SK-N-MC (cell line): ENCODE data around the gene PRDM7.
"Not testable (repeated sequence)": the region's sequence is repeated elsewhere in the genome, so short reads cannot be mapped to it uniquely, and the experiment has no call there.

Source experiments
- DNase-seq: peaks from one replicate; pipeline ENCODE4 v3.0.0-alpha.2; 2011; ENCODE audit warnings: low read depth, low spot score
- H3K27ac ChIP-seq: fragments of 200-600 bp; sonication (generic); 2 replicates; pipeline ENCODE4 v1.5.1; 2016; ENCODE audit warnings: mixed run types
- H3K36me3 ChIP-seq: fragments of 200-600 bp; sonication (generic); 2 replicates; pipeline ENCODE4 v1.6.1; 2017; ENCODE audit warnings: antibody characterized with exemption, low read length, mixed read lengths; ENCODE audit not compliant: insufficient read depth
- H3K4me3 ChIP-seq: fragments of 200-600 bp; sonication (generic); 2 replicates; pipeline ENCODE4 v1.5.1; 2016
- H3K9ac ChIP-seq: fragments of 200-600 bp; sonication (generic); 2 replicates; pipeline ENCODE4 v1.8.0; 2017; ENCODE audit warnings: mixed run types, mixed read lengths; ENCODE audit not compliant: insufficient read length
- H3K9me3 ChIP-seq: fragments of 200-600 bp; sonication (generic); 2 replicates; pipeline ENCODE4 v1.6.1; 2017; ENCODE audit warnings: low read depth, mild to moderate bottlenecking, antibody characterized with exemption, low read length, moderate library complexity, mixed read lengths
- EZH2 ChIP-seq: fragments of 200-600 bp; sonication (generic); IDR thresholded peaks from one replicate; pipeline ENCODE4 v1.6.1; 2017; ENCODE audit warnings: antibody characterized with exemption
- FOXP2 ChIP-seq: optimal IDR thresholded peaks from 2 replicates; pipeline ENCODE3; 2011; ENCODE audit warnings: mild to moderate bottlenecking, moderate library complexity; ENCODE audit not compliant: insufficient read depth; ENCODE audit errors: extremely low read length, control extremely low read depth
- POLR2AphosphoS5 ChIP-seq: IDR thresholded peaks from 2 replicates; pipeline ENCODE4 v1.6.1; 2012; ENCODE audit warnings: mild to moderate bottlenecking, low read depth, low read length, borderline replicate concordance

The PRDM7 gene

GRCh38 chr16:90061437-90061836 is 15.7 kb downstream of the PRDM7 start:
- Histone ChIP-seq H3K4me3 (no peak overlapping the region), H3K27ac (no peak overlapping the region), H3K9me3 (no peaks in the 10 kb centered on the region), H3K36me3 (no peaks in the 10 kb centered on the region), H3K9ac (no peak overlapping the region)
- TF ChIP-seq POLR2AphosphoS5 (no peak), EZH2 (no peak), FOXP2 (no peak)
- no peak for DNase-seq

- no peak overlapping the region for H3K4me3 ChIP-seq
- no peak overlapping the region for H3K27ac ChIP-seq
- H3K36me3 ChIP-seq, result no peaks in the 10 kb centered on the region
- H3K9ac ChIP-seq, result no peak overlapping the region
- no peak for DNase-seq
- TF ChIP-seq EZH2 (no peak), POLR2AphosphoS5 (no peak), FOXP2 (no peak)
- no peaks in the 10 kb centered on the region for H3K9me3 ChIP-seq
These were observed 19.4 kb downstream of the PRDM7 start for GRCh38 chr16:90057738-90058173.

GRCh38 chr16:90056521-90056920 is 20.6 kb downstream of the PRDM7 start:
- H3K9ac ChIP-seq, H3K9me3 ChIP-seq, H3K4me3 ChIP-seq, H3K27ac ChIP-seq, H3K36me3 ChIP-seq, DNase-seq: not testable (repeated sequence)

DNA sequence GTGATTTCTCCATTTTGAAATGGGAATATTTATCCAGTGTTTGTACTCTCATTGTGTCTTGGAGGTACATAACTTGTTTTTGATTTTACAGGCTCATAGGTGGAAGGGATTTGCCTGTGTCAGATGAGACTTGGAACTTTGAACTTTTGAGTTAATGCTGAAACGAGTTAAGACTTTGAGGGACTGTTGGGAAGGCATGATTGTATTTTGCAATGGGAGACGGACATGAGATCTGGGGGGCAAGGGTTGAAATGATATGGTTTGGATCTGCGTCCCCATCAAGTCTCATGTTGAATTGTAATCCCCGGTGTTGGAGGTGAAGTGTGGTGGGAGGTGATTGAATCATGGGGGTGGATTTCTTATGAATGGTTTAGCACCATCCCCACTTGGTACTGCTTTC is 21.8 kb downstream of the PRDM7 start:
- H3K9me3 ChIP-seq, result no peaks in the 10 kb centered on the region
- no peak overlapping the region for H3K4me3 ChIP-seq
- H3K27ac ChIP-seq, result no peak overlapping the region
- H3K9ac ChIP-seq, result no peak overlapping the region
- TF ChIP-seq POLR2AphosphoS5, result no peak
- TF ChIP-seq FOXP2, result no peak
- no peak for TF ChIP-seq EZH2
- H3K36me3 ChIP-seq, result no peaks in the 10 kb centered on the region
- DNase-seq, result no peak

DNA sequence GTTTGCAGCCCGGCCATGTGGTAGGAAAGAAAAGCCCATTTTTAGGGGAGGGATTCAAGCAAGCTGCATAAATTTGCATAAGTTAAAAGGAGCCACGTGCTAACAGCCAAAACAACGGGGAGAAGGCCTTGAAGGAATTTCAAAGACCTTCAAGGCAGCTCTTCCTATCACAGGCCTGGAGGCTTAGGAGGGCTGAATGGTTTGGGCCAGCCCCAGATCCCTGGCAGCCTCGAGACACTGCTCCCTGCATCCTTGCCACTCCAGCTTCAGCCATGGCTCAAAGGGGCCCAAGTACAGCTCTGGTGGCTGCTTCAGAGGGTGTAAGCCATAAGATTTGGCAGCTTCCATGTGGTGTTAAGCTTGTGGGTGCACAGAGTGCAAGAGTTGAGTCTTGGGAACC is 22.6 kb downstream of the PRDM7 start:
- no peak overlapping the region for H3K4me3 ChIP-seq
- H3K27ac ChIP-seq, result no peak overlapping the region
- H3K36me3 ChIP-seq, result no peaks in the 10 kb centered on the region
- H3K9ac ChIP-seq, result no peak overlapping the region
- TF ChIP-seq FOXP2 (no peak), POLR2AphosphoS5 (no peak), EZH2 (no peak)
- H3K9me3 ChIP-seq, result no peaks in the 10 kb centered on the region
- DNase-seq, result no peak

DNA sequence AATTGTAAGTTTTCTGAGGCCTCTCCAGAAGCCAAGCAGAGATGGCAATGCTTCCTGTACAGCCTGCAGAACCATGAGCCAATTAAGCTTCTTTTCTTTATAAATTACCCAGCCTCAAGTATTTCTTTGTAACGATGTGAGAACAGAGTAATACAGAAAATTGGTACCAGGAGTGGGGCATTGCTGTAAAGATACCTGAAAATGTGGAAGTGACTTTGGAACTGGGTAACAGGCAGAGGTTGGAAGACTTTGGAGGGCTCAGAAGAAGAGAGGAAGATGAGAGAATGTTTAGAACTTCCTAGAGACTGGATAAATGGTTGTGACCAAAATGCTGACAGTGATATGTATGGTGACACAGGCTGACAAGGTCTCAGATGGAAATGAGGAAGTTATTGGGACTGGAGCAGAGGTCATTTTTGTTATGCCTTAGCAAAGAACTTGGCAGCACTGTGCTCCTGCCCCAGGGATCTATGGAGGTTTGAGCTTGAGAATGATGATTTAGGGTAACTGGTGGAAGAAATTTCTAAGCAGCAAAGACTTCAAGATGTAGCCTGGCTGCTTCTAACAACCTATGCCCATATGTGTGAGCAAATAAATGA is 23.1 kb downstream of the PRDM7 start:
- H3K27ac ChIP-seq, result no peak overlapping the region
- no peaks in the 10 kb centered on the region for H3K9me3 ChIP-seq
- H3K9ac ChIP-seq, result no peak overlapping the region
- no peak overlapping the region for H3K4me3 ChIP-seq
- TF ChIP-seq EZH2, result no peak
- TF ChIP-seq FOXP2, result no peak
- TF ChIP-seq POLR2AphosphoS5, result no peak
- H3K36me3 ChIP-seq, result no peaks in the 10 kb centered on the region
- DNase-seq, result no peak

GRCh38 chr16:90050969-90051368 is 26.2 kb downstream of the PRDM7 start:
- no peak overlapping the region for H3K4me3 ChIP-seq
- no peak for DNase-seq
- no peaks in the 10 kb centered on the region for H3K36me3 ChIP-seq
- H3K9me3 ChIP-seq, result no peaks in the 10 kb centered on the region
- TF ChIP-seq POLR2AphosphoS5, result no peak
- no peak for TF ChIP-seq FOXP2
- no peak for TF ChIP-seq EZH2
- H3K9ac ChIP-seq, result no peak overlapping the region
- no peak overlapping the region for H3K27ac ChIP-seq

GRCh38 chr16:90048737-90049330 is 28.3 kb downstream of the PRDM7 start:
- no peak overlapping the region for H3K4me3 ChIP-seq
- H3K9me3 ChIP-seq, result no peaks in the 10 kb centered on the region
- no peak for TF ChIP-seq POLR2AphosphoS5
- TF ChIP-seq FOXP2, result no peak
- TF ChIP-seq EZH2, result no peak
- peak overlapping the region; percentile 42; the same call in 1 of the 2 replicates for H3K27ac ChIP-seq
- H3K9ac ChIP-seq, result no peak overlapping the region
- no peak for DNase-seq
- no peaks in the 10 kb centered on the region for H3K36me3 ChIP-seq

DNA sequence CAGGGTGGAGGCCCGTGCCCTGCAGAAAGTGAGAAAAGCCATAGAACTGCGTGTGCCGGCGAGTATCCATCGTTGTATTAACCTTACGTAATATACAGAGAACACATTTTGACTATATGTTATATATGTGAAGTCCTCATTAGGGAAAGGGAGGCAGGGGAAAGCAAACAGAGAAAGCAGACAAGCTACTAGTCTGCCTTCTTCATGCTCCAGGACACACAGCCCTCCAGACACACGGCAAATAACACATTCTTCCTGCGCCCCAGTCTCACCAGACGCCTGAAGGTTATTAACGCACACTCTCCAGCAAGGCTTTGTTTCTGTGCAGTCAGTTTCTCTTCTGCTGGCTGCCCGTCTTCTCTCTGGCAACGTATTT is 28.8 kb downstream of the PRDM7 start:
- Histone ChIP-seq H3K4me3 (no peak overlapping the region), H3K36me3 (no peaks in the 10 kb centered on the region), H3K27ac (peak overlapping the region; percentile 42; the same call in 1 of the 2 replicates), H3K9me3 (no peaks in the 10 kb centered on the region), H3K9ac (no peak overlapping the region)
- no peak for DNase-seq
- TF ChIP-seq POLR2AphosphoS5 (no peak), FOXP2 (no peak), EZH2 (no peak)
